ENCODE data around the gene SPINT1.

Gene SPINT1

GRCh38 chr15:40843885-40844695 lies at the start of gene SPINT1:
Gene SPINT1 (plus strand): TSS chr15:40844048. CDS start chr15:40844555, 507 bp downstream.
- no peak for DNase-seq (ENCODE audit: low spot score)

GRCh38 chr15:40796041-40796440 lies 47.8 kb upstream of the SPINT1 start:
- no peak for DNase-seq (ENCODE audit: low spot score)

- no peak for DNase-seq (ENCODE audit: low spot score)
These were observed 47.3 kb upstream of the SPINT1 start for GRCh38 chr15:40796512-40796911.

- no peak for DNase-seq (ENCODE audit: low spot score)
These were observed 44.3 kb upstream of the SPINT1 start for GRCh38 chr15:40799523-40799922.

- DNase-seq (ENCODE audit: low spot score) = no peak
These were observed 40.8 kb upstream of the SPINT1 start for GRCh38 chr15:40803076-40803475.

- no peak for DNase-seq (ENCODE audit: low spot score)
These were observed 40.2 kb upstream of the SPINT1 start for GRCh38 chr15:40803688-40804087.

- no peak for DNase-seq (ENCODE audit: low spot score)
These were observed 37.2 kb upstream of the SPINT1 start for GRCh38 chr15:40806672-40807027.

- peak; percentile 77 for DNase-seq (ENCODE audit: low spot score)
These were observed 36.6 kb upstream of the SPINT1 start, which contains the start of the genes DNAJC17 and ZFYVE19 for GRCh38 chr15:40807028-40807887. Gene DNAJC17 (minus strand): TSS chr15:40807473. CDS start chr15:40807446, 27 bp downstream. Gene ZFYVE19 (plus strand): TSS chr15:40807089. CDS start chr15:40807590, 501 bp downstream.

- no peak for DNase-seq (ENCODE audit: low spot score)
These were observed 35.9 kb upstream of the SPINT1 start for GRCh38 chr15:40807888-40808461.

GRCh38 chr15:40808861-40809450 lies 34.9 kb upstream of the SPINT1 start:
- no peak for DNase-seq (ENCODE audit: low spot score)

GRCh38 chr15:40812721-40813425 lies 31.0 kb upstream of the SPINT1 start:
- DNase-seq (ENCODE audit: low spot score) = no peak

- no peak for DNase-seq (ENCODE audit: low spot score)
These were observed 28.7 kb upstream of the SPINT1 start for GRCh38 chr15:40815042-40815698.

GRCh38 chr15:40819048-40819447 lies 24.8 kb upstream of the SPINT1 start:
- no peak for DNase-seq (ENCODE audit: low spot score)

GRCh38 chr15:40821195-40821594 lies 22.7 kb upstream of the SPINT1 start:
- no peak for DNase-seq (ENCODE audit: low spot score)

- DNase-seq (ENCODE audit: low spot score) = no peak
These were observed 20.1 kb upstream of the SPINT1 start for GRCh38 chr15:40823572-40824343.

GRCh38 chr15:40825661-40826422 lies 18.0 kb upstream of the SPINT1 start:
- no peak for DNase-seq (ENCODE audit: low spot score)

GRCh38 chr15:40826423-40827075 lies 17.3 kb upstream of the SPINT1 start:
- DNase-seq (ENCODE audit: low spot score) = no peak

- DNase-seq (ENCODE audit: low spot score) = no peak
These were observed 15.3 kb upstream of the SPINT1 start, which contains the start of gene PPP1R14D for GRCh38 chr15:40828447-40829036. Gene PPP1R14D (minus strand): TSS chr15:40828708. CDS start chr15:40828641, 67 bp downstream.
